ENCODE results near the gene HEG1. TPM values are rescaled to one million over a fixed set of nuclear protein-coding genes. Genes with fewer than 3 reads are reported as not detected.

The HEG1 gene
- total RNA-seq, 1 experiment from 2014 or later: 8.6 TPM

DNA sequence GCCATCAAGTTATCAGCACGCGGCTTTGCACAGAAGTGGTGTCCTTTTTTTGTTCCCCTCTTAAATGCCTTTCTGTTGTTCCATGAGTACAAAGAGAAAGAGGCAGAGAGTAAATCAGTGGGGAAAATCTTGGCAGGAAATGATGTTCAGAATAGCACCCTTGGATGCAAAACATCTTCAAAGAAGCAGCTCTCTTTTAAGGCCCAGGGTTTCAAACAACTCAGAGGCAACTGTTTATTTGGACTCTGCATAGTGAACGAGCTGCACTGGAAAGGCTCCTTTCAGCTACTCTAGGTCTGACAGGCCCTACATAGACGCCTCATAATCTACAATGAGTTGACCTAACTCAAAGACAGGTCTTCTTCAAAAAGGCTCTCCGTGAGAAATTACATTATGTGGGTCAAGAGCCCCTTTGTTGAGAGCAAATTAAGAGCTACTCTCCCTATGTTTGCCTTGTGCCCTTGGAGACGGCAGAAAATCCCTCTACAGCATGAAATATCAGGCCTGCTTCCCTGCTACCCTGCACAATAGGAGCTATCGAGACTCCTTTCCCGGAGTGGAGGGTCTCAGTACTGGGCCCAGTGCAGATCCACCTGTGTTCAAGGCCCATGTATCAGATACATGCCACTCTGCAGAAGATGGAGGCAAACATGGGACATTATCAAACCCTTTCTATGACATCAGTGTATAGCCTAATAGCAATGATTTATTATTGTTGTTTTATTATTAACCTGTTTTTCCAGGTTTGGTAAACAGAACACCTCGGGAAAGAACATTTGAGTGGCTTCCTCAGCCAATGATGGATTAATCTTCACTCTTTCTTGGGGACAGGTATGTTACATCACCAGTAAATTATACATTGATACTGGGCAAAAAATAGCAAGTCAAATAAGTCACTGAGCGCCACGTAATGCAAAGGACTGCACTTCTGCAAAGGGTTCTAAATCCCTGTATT is 53.1 kb downstream of the HEG1 start:
- H3K27ac Mint-ChIP-seq (ENCODE audit: low read depth, unreplicated experiment): no peak overlapping the region
- ChIA-PET POLR2A (interaction anchor here (0.6 kb wide), 1 partner anchor 433 kb away, joined by 3 read pairs; no protein-coding TSS in a partner anchor), CTCF (interaction anchor here (1.1 to 1.2 kb wide), 3 partner anchors 9 to 199 kb away, joined by 3 to 5 read pairs (median 3); no protein-coding TSS in a partner anchor)
- no peak for DNase-seq (ENCODE audit: unreplicated experiment)
- BruUV-seq (replicated peaks): no TSS peak
- intact Hi-C loops (cut with micrococcal nuclease): no loop called here
- H3K9me3 Mint-ChIP-seq (ENCODE audit: unreplicated experiment): no peaks in the 10 kb centered on the region
- H3K27me3 Mint-ChIP-seq (ENCODE audit: insufficient read depth, unreplicated experiment): no peaks in the 10 kb centered on the region
- no peaks in the 10 kb centered on the region for H3K4me1 Mint-ChIP-seq (ENCODE audit: insufficient read depth, unreplicated experiment)
- H3K4me3 Mint-ChIP-seq (ENCODE audit: unreplicated experiment): no peak overlapping the region
- no peak for TF ChIP-seq CTCF (IDR thresholded peaks at IDR 0.05; ENCODE audit: unreplicated experiment)
- H3K36me3 Mint-ChIP-seq (ENCODE audit: insufficient read depth, unreplicated experiment): peaks cover 48% of the 10 kb centered on the region

DNA sequence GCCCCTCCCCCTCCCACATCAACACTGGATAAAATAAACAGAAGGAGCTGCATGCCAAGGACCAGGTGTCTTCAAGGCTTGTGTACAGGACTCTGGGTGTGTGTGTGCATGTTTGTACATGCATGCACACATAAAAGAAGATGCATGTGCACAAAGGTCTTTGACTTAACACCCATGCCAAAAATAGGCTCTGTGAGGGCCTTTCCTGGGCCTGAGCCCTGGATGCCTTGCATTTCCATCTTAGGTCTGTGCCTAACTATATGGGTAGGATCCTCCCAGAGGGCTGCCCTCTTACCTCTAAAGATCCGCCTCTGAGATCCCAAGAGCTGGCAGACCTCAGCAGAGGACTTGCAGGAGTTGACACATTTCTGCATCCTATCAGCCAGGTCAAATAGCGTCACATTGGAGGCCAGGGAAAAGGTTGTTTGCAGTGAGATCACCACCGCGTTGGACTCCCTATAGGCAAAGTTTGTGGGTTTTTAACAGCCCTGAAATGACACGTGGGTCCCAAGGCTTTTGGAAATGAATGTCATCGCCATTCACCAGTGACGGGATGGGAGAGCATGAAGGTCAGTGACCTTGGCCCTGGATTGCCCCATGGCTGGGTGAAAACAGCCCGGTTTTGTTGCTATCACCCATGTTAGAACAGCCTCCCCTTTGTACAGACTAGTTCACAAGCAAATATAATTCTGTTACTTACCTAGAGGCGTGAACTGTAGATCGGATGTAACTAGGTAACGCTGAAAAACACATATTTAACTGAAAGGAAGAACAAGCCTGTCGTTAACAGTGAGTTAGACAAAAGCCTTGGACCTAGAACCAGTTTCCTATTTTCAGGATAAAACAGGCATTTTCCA is 54.0 kb downstream of the HEG1 start:
- H3K9me3 Mint-ChIP-seq (ENCODE audit: unreplicated experiment): no peaks in the 10 kb centered on the region
- H3K27me3 Mint-ChIP-seq (ENCODE audit: insufficient read depth, unreplicated experiment): no peaks in the 10 kb centered on the region
- no peaks in the 10 kb centered on the region for H3K4me1 Mint-ChIP-seq (ENCODE audit: insufficient read depth, unreplicated experiment)
- CTCF ChIA-PET: interaction anchor here (1.1 to 1.5 kb wide), 2 partner anchors 200 to 435 kb away, joined by 4 to 5 read pairs; no protein-coding TSS in a partner anchor
- no peak for DNase-seq (ENCODE audit: unreplicated experiment)
- BruUV-seq (replicated peaks): no TSS peak
- peaks cover 43% of the 10 kb centered on the region for H3K36me3 Mint-ChIP-seq (ENCODE audit: insufficient read depth, unreplicated experiment)
- intact Hi-C loops (cut with micrococcal nuclease): no loop called here
- POLR2A ChIA-PET: interaction anchor here (0.6 kb wide), 1 partner anchor 14 kb away, joined by 3 read pairs; no protein-coding TSS in a partner anchor
- H3K27ac Mint-ChIP-seq (ENCODE audit: low read depth, unreplicated experiment): no peak overlapping the region
- TF ChIP-seq CTCF (IDR thresholded peaks at IDR 0.05; ENCODE audit: unreplicated experiment): no peak
- no peak overlapping the region for H3K4me3 Mint-ChIP-seq (ENCODE audit: unreplicated experiment)

GRCh38 chr3:125000661-125001060 is 55.1 kb downstream of the HEG1 start:
- POLR2A ChIA-PET: no interaction called here
- Mint-ChIP-seq H3K4me1 (ENCODE audit: insufficient read depth, unreplicated experiment) (no peaks in the 10 kb centered on the region), H3K9me3 (ENCODE audit: unreplicated experiment) (no peaks in the 10 kb centered on the region), H3K36me3 (ENCODE audit: insufficient read depth, unreplicated experiment) (peaks cover 40% of the 10 kb centered on the region), H3K27ac (ENCODE audit: low read depth, unreplicated experiment) (no peak overlapping the region), H3K4me3 (ENCODE audit: unreplicated experiment) (no peak overlapping the region), H3K27me3 (ENCODE audit: insufficient read depth, unreplicated experiment) (no peaks in the 10 kb centered on the region)
- intact Hi-C loops (cut with micrococcal nuclease): no loop called here
- no peak for TF ChIP-seq CTCF (IDR thresholded peaks at IDR 0.05; ENCODE audit: unreplicated experiment)
- CTCF ChIA-PET: interaction anchor here (0.6 to 1.5 kb wide), 3 partner anchors 240 to 585 kb away, joined by 3 to 5 read pairs (median 4); no protein-coding TSS in a partner anchor
- DNase-seq (ENCODE audit: unreplicated experiment): no peak
- no TSS peak for BruUV-seq (replicated peaks)

Measured in MCF 10A (cell line).